Muscle layer of colon (tissue), 2 donors: ENCODE data around the gene OAS2.
"Not testable (repeated sequence)": the region's sequence is repeated elsewhere in the genome, so short reads cannot be mapped to it uniquely, and the experiment has no call there.

Source experiments
- H3K27ac ChIP-seq: one replicate; pipeline ENCODE4 v1.7.0; 2013; ENCODE audit warnings: low read depth, mild to moderate bottlenecking, low read length, moderate library complexity
- H3K27me3 ChIP-seq, 2 donors: one replicate each; pipeline ENCODE4 v1.7.0; 2013; ENCODE audit warnings: low read length in 2 of 2, mild to moderate bottlenecking in 2 of 2; ENCODE audit not compliant: insufficient read depth in 2 of 2, control insufficient read depth in 1 of 2
- H3K36me3 ChIP-seq: one replicate; pipeline ENCODE4 v1.7.0; 2013; ENCODE audit warnings: mild to moderate bottlenecking, low read length; ENCODE audit not compliant: insufficient read depth
- H3K4me1 ChIP-seq: one replicate; pipeline ENCODE4 v1.7.0; 2013; ENCODE audit warnings: mild to moderate bottlenecking, low read length; ENCODE audit not compliant: insufficient read depth
- H3K4me3 ChIP-seq, 2 donors: one replicate each; pipeline ENCODE4 v1.7.0; 2013; ENCODE audit warnings: low read length in 2 of 2, low read depth in 1 of 2, mild to moderate bottlenecking in 1 of 2, moderate library complexity in 1 of 2
- H3K9ac ChIP-seq: one replicate; pipeline ENCODE4 v1.7.0; 2013; ENCODE audit warnings: low read length
- H3K9me3 ChIP-seq: one replicate; pipeline ENCODE4 v1.7.0; 2013; ENCODE audit warnings: mild to moderate bottlenecking, low read length
- donor health status: abdominal sarcoma.
- donor health status: Adenocarcinoma of cecum.

The OAS2 gene

DNA sequence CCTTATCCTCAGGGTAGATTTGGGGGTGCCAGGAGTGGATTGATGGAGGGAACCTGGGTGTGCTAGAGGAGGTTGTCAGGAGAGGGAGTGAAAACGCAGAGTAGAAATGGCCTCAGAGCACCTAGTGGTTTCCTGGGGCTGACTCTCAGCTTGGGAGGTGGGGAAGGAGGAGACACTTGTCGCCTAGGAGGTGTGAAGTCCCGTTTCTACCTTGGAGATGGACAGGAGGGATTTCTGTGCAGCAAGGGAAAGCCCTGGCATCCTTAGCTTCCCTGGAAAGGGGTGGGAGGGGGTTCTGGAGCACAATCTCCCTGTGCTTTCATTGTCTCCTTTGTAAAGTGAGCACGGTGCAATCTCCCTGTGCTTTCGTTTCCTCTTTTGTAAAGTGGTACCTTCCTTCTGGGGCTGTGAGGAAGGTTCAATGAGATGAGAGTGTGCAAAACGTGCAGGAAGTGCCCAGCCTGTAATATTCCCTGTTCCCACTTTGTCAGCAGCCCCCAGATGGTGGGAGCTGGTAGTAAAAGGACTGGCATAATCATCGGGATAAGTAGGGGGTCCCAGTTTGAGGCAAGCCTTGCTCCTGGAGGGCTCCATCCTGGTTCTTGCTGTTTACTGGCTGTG is 38.4 kb upstream of the OAS2 start:
- H3K27ac ChIP-seq = no peak overlapping the region
- no peaks in the 10 kb centered on the region for H3K36me3 ChIP-seq
- H3K9me3 ChIP-seq = no peaks in the 10 kb centered on the region
- no peak overlapping the region for H3K4me3 ChIP-seq
- no peak overlapping the region for H3K9ac ChIP-seq
- no peaks in the 10 kb centered on the region for H3K27me3 ChIP-seq
- H3K4me1 ChIP-seq = peaks cover 16% of the 10 kb centered on the region

DNA sequence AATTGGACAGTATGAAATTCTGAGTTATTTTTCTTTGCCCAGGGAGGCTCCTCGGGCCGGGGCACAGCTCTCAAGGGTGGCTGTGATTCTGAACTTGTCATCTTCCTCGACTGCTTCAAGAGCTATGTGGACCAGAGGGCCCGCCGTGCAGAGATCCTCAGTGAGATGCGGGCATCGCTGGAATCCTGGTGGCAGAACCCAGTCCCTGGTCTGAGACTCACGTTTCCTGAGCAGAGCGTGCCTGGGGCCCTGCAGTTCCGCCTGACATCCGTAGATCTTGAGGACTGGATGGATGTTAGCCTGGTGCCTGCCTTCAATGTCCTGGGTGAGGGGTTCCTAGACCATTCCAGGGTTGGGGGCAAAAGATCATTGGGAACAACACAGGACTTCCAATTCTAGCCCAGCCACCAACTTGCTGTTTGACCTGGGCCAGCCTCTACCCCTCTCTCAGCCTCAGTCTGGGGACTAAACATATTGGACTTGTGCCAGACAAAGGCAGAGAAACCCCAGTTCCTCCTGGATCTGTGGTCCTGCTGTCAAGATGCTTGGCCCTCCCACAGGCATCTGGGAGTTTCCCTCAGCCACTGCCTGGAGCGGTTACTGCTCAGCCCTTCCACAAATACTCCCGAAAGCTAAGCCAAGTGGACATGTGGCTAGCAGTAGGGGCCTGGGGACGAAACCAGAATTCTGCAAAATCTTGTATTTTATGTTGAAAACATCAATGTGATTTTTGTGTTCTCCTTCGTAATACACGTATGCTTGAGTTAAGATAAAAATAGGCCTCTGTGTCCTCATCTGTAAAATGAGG is 36.6 kb upstream of the OAS2 start:
- peaks cover 16% of the 10 kb centered on the region for H3K4me1 ChIP-seq
- no peaks in the 10 kb centered on the region for H3K27me3 ChIP-seq
- H3K9me3 ChIP-seq = no peaks in the 10 kb centered on the region
- H3K4me3 ChIP-seq = no peak overlapping the region
- no peak overlapping the region for H3K27ac ChIP-seq
- no peak overlapping the region for H3K9ac ChIP-seq
- no peaks in the 10 kb centered on the region for H3K36me3 ChIP-seq

GRCh38 chr12:112942572-112942971 is 35.7 kb upstream of the OAS2 start:
- Histone ChIP-seq H3K4me1 (peaks cover 16% of the 10 kb centered on the region), H3K4me3 (no peak overlapping the region), H3K27ac (no peak overlapping the region), H3K27me3 (no peaks in the 10 kb centered on the region), H3K9ac (no peak overlapping the region), H3K9me3 (no peaks in the 10 kb centered on the region), H3K36me3 (no peaks in the 10 kb centered on the region)

DNA sequence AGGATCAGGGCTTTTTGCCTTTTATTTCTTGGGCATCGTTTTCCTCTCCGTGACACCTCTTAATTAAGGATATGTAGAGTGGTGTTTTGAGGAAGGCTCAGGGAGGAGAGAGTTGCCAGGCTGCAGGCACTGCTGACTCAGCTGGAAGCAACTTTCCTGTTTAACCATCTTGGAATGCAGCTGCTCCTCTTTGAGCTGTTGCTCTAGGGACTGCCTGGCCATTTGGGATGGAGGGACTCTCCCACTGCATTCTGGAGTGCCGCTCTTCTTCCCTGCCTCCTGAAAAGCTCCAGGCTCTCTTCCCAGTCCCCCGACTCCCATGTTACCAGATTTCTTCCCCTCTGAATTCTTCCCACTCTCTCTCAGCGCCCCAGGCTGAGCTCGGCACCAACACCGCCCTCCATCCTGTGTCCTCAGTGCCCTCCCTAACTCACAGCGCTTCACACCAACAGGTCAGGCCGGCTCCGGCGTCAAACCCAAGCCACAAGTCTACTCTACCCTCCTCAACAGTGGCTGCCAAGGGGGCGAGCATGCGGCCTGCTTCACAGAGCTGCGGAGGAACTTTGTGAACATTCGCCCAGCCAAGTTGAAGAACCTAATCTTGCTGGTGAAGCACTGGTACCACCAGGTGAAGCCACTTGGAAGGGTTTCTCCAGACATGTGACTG is 34.2 kb upstream of the OAS2 start:
- no peak overlapping the region for H3K4me3 ChIP-seq
- H3K9ac ChIP-seq = no peak overlapping the region
- H3K9me3 ChIP-seq = no peaks in the 10 kb centered on the region
- H3K36me3 ChIP-seq = no peaks in the 10 kb centered on the region
- H3K4me1 ChIP-seq = peaks cover 10% of the 10 kb centered on the region
- no peaks in the 10 kb centered on the region for H3K27me3 ChIP-seq
- no peak overlapping the region for H3K27ac ChIP-seq

GRCh38 chr12:112945515-112945914 is 32.8 kb upstream of the OAS2 start:
- Histone ChIP-seq H3K9ac (no peak overlapping the region), H3K4me3 (no peak overlapping the region), H3K36me3 (no peaks in the 10 kb centered on the region), H3K9me3 (no peaks in the 10 kb centered on the region), H3K27me3 (no peaks in the 10 kb centered on the region), H3K4me1 (no peaks in the 10 kb centered on the region), H3K27ac (no peak overlapping the region)

DNA sequence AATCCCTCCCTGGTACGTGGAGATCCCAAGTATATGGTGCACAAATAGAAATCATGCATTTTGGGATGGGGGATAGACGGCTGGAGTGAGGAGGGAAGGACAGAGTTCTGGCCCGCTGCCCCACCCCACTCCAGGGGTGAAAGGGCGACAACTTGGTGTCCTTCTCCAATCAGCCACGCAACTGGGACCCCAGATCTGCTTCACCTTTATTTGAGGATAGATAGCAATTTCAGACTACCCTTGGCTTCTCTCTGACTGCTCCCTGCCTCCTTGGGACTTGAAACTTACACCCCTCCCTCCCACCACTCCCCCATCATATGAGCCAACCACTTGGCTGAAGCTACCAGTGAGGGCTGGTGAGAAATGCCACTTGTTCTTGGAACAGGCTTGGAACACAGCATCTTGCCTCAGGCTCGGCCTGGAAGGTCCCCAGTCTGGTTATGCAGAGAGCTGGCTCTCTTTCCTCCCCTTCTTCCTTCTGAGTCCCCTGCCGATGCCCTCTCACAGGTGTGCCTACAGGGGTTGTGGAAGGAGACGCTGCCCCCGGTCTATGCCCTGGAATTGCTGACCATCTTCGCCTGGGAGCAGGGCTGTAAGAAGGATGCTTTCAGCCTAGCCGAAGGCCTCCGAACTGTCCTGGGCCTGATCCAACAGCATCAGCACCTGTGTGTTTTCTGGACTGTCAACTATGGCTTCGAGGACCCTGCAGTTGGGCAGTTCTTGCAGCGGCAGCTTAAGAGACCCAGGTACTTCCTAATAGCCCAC is 31.9 kb upstream of the OAS2 start:
- no peaks in the 10 kb centered on the region for H3K4me1 ChIP-seq
- H3K4me3 ChIP-seq = no peak overlapping the region
- no peaks in the 10 kb centered on the region for H3K27me3 ChIP-seq
- H3K9me3 ChIP-seq = no peaks in the 10 kb centered on the region
- no peaks in the 10 kb centered on the region for H3K36me3 ChIP-seq
- H3K27ac ChIP-seq = no peak overlapping the region
- no peak overlapping the region for H3K9ac ChIP-seq

GRCh38 chr12:112947314-112947713 is 31.0 kb upstream of the OAS2 start:
- no peak overlapping the region for H3K9ac ChIP-seq
- no peaks in the 10 kb centered on the region for H3K27me3 ChIP-seq
- H3K4me3 ChIP-seq = no peak overlapping the region
- no peaks in the 10 kb centered on the region for H3K9me3 ChIP-seq
- no peak overlapping the region for H3K27ac ChIP-seq
- H3K36me3 ChIP-seq = no peaks in the 10 kb centered on the region
- no peaks in the 10 kb centered on the region for H3K4me1 ChIP-seq

DNA sequence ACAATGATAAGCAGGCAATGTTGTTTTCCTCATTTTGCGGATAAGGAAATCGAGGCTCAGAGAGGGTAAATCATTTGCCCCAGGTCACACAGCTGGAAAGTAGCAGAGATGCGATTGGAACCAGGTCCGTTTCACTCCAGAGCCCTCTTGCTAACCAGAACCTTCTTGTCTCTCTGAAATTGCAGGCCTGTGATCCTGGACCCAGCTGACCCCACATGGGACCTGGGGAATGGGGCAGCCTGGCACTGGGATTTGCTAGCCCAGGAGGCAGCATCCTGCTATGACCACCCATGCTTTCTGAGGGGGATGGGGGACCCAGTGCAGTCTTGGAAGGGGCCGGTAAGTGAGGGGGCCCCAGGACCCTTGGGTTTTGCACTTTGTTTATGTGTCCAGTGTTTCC is 30.6 kb upstream of the OAS2 start:
- Histone ChIP-seq H3K4me1 (no peaks in the 10 kb centered on the region), H3K4me3 (no peak overlapping the region), H3K9me3 (no peaks in the 10 kb centered on the region), H3K27me3 (no peaks in the 10 kb centered on the region), H3K9ac (no peak overlapping the region), H3K36me3 (no peaks in the 10 kb centered on the region), H3K27ac (no peak overlapping the region)

GRCh38 chr12:112948806-112949205 is 29.5 kb upstream of the OAS2 start:
- H3K4me1 ChIP-seq = no peaks in the 10 kb centered on the region
- no peaks in the 10 kb centered on the region for H3K27me3 ChIP-seq
- H3K4me3 ChIP-seq = no peak overlapping the region
- H3K36me3 ChIP-seq = no peaks in the 10 kb centered on the region
- no peaks in the 10 kb centered on the region for H3K9me3 ChIP-seq
- H3K9ac ChIP-seq = no peak overlapping the region
- no peak overlapping the region for H3K27ac ChIP-seq

DNA sequence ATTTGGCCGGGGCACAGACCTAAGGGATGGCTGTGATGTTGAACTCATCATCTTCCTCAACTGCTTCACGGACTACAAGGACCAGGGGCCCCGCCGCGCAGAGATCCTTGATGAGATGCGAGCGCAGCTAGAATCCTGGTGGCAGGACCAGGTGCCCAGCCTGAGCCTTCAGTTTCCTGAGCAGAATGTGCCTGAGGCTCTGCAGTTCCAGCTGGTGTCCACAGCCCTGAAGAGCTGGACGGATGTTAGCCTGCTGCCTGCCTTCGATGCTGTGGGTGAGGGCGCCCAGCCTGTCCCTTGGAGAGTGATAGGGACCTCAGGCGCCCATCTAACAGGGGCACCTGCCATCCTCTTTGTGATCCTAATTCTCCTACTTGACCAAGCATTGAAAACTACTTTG is 27.6 kb upstream of the OAS2 start:
- no peaks in the 10 kb centered on the region for H3K36me3 ChIP-seq
- no peaks in the 10 kb centered on the region for H3K9me3 ChIP-seq
- H3K9ac ChIP-seq = no peak overlapping the region
- no peak overlapping the region for H3K27ac ChIP-seq
- H3K4me3 ChIP-seq = no peak overlapping the region
- H3K27me3 ChIP-seq = no peaks in the 10 kb centered on the region
- H3K4me1 ChIP-seq = no peaks in the 10 kb centered on the region

- H3K9ac ChIP-seq, H3K27me3 ChIP-seq, H3K4me1 ChIP-seq, H3K36me3 ChIP-seq, H3K9me3 ChIP-seq, H3K4me3 ChIP-seq, H3K27ac ChIP-seq: not testable (repeated sequence)
Observed at GRCh38 chr12:112957125-112957524, 21.2 kb upstream of the OAS2 start.
